GM18511 (cell line): Measurements from ENCODE around the gene RIMS4.
A peak's percentile ranks its signal among the peaks of the same experiment; 100 is the strongest.

ENCODE experiments used
- ATAC-seq: cut with Tn5 transposase; IDR thresholded peaks from one replicate; pipeline ENCODE4 v1.9.1; 2021; ENCODE audit warnings: mild to moderate bottlenecking, moderate library complexity; ENCODE audit not compliant: unreplicated experiment

Gene RIMS4

DNA sequence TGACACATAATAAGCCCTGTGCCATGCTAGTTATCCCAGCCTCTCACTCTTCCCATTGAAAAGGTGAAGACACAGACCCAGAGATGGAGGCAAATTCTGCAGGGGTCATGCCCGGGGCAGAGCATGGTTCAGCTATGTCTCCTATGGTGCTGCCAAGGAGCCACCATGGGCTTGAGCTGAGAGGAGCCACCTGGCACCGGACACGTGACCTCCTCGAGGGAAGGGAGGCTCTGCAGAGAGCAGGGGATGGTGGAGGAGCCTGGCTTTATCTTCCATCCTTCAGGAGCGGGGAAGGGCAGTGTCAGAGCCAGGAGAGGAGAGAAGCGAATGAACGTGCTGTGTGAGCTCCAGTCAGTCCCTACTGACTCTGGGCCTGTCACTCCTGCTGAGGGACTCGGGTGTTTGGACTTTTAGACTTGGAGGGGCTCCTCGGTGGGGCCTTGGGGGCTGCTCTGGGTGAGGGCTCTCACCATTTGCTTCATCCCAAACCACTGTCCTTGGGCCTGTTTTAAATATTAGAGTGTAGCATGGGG lies 106.3 kb downstream of the RIMS4 start:
- ATAC-seq: no peak

DNA sequence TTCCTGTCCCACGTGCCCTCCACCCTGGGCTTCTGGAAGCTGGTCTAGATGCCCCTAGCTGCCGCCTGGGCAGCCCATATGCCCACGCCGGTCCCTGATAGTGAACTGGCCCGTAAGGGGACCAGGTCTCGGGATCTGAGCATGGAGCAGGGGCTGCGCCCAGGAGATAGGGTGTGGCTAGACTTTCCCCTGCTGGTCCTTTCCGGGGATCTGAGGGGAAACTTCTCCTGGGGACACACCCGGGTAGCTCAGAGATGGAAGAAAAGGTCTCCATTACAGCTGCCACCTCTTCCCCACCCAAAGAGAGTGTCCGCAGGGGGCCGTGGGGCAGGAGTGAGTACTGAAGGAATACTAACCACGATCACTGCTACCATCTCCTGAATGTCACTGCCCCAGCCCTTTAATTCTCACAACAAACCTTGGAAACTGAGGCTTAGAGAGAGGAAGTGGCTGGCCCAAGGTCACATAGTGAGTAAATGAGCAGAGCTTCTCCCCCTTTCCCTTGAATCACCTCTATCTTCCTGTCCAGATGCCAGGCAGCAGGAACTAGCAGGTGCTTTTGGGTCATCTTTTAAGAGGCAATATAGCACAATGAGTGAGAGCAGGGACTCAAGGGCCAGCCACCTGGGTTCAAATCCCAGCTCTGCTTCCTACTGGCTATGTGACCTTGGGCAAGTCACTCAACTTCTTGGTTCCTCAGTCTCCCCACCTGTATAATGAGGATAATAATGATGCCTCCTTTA lies 107.0 kb downstream of the RIMS4 start:
- ATAC-seq: no peak

- ATAC-seq: peak; percentile 57
Observed at GRCh38 chr20:44702776-44703175, 107.6 kb downstream of the RIMS4 start.

GRCh38 chr20:44701858-44702256 lies 108.5 kb downstream of the RIMS4 start:
- no peak for ATAC-seq
